ENCODE data around the gene FAM72A.
"Not testable (repeated sequence)": the region's sequence is repeated elsewhere in the genome, so short reads cannot be mapped to it uniquely, and the experiment has no call there.

The FAM72A gene

GRCh38 chr1:206232970-206233645 lies 30.5 kb upstream of the FAM72A start:
- H3K36me3 ChIP-seq (ENCODE audit: control insufficient read depth in 1 of 2, insufficient read depth in 2 of 2, low read depth in 1 of 2, low read length in 2 of 2); H2BK120ac ChIP-seq (ENCODE audit: low read depth, low read length); H3K4me2 ChIP-seq (ENCODE audit: low read length, poor library complexity, severe bottlenecking); H3K4ac ChIP-seq (ENCODE audit: low read depth in 1 of 2, low read length in 2 of 2); H3K9ac ChIP-seq (ENCODE audit: low read length); H4K8ac ChIP-seq (ENCODE audit: low read length); H2BK15ac ChIP-seq (ENCODE audit: low read depth, poor library complexity, severe bottlenecking); H4K91ac ChIP-seq (ENCODE audit: low read length); H2AK5ac ChIP-seq (ENCODE audit: low read length, severe bottlenecking); H3K27ac ChIP-seq (ENCODE audit: low read length, poor library complexity, severe bottlenecking); H2BK5ac ChIP-seq (ENCODE audit: low read depth, low read length, poor library complexity, severe bottlenecking); H2AFZ ChIP-seq (ENCODE audit: low read depth, low read length); H3K79me1 ChIP-seq (replicated peaks; ENCODE audit: low read length, poor library complexity, severe bottlenecking); H3K18ac ChIP-seq (ENCODE audit: low read depth in 1 of 2, low read length in 2 of 2); H3K9me3 ChIP-seq (ENCODE audit: control insufficient read depth, low read length); DNase-seq; H3K27me3 ChIP-seq (ENCODE audit: control insufficient read depth in 1 of 2, insufficient read depth in 1 of 2, low read length in 2 of 2); H2BK12ac ChIP-seq (ENCODE audit: low read length in 2 of 2); H3K23ac ChIP-seq (ENCODE audit: low read length in 2 of 2); H3K4me3 ChIP-seq (ENCODE audit: insufficient read depth in 1 of 2, low read depth in 1 of 2, low read length in 2 of 2); H3K4me1 ChIP-seq (ENCODE audit: control insufficient read depth, insufficient read depth, low read depth, low read length); H3K14ac ChIP-seq (ENCODE audit: low read length in 2 of 2): not testable (repeated sequence)
- WGBS = no CpG with 5 or more reads among the region's 5 CpGs

GRCh38 chr1:206231989-206232388 lies 29.4 kb upstream of the FAM72A start:
- 65% methylated on average over 4 of the region's 9 CpGs for WGBS
- not testable (repeated sequence) for H3K27ac ChIP-seq (ENCODE audit: low read length, poor library complexity, severe bottlenecking)

GRCh38 chr1:206229286-206229685 lies 26.6 kb upstream of the FAM72A start:
- not testable (repeated sequence) for H2BK15ac ChIP-seq (ENCODE audit: low read depth, poor library complexity, severe bottlenecking); H3K18ac ChIP-seq (ENCODE audit: low read depth in 1 of 2, low read length in 2 of 2); H2BK120ac ChIP-seq (ENCODE audit: low read depth, low read length); H3K36me3 ChIP-seq (ENCODE audit: control insufficient read depth in 1 of 2, insufficient read depth in 2 of 2, low read depth in 1 of 2, low read length in 2 of 2); H3K9me3 ChIP-seq (ENCODE audit: control insufficient read depth, low read length); H3K27ac ChIP-seq (ENCODE audit: low read length, poor library complexity, severe bottlenecking); H3K4me1 ChIP-seq (ENCODE audit: control insufficient read depth, insufficient read depth, low read depth, low read length); H2AK5ac ChIP-seq (ENCODE audit: low read length, severe bottlenecking); H3K4me3 ChIP-seq (ENCODE audit: insufficient read depth in 1 of 2, low read depth in 1 of 2, low read length in 2 of 2); H3K9ac ChIP-seq (ENCODE audit: low read length); H4K8ac ChIP-seq (ENCODE audit: low read length); H2BK5ac ChIP-seq (ENCODE audit: low read depth, low read length, poor library complexity, severe bottlenecking); H3K79me1 ChIP-seq (replicated peaks; ENCODE audit: low read length, poor library complexity, severe bottlenecking); H3K14ac ChIP-seq (ENCODE audit: low read length in 2 of 2); H3K4ac ChIP-seq (ENCODE audit: low read depth in 1 of 2, low read length in 2 of 2); H3K27me3 ChIP-seq (ENCODE audit: control insufficient read depth in 1 of 2, insufficient read depth in 1 of 2, low read length in 2 of 2); H3K23ac ChIP-seq (ENCODE audit: low read length in 2 of 2); H3K4me2 ChIP-seq (ENCODE audit: low read length, poor library complexity, severe bottlenecking); H4K91ac ChIP-seq (ENCODE audit: low read length); H2AFZ ChIP-seq (ENCODE audit: low read depth, low read length); H2BK12ac ChIP-seq (ENCODE audit: low read length in 2 of 2); DNase-seq
- no CpG with 5 or more reads among the region's 2 CpGs for WGBS

More at GRCh38 chr1:206231989-206232388, 29.4 kb upstream of the FAM72A start:
- H3K18ac ChIP-seq (ENCODE audit: low read depth in 1 of 2, low read length in 2 of 2); H3K14ac ChIP-seq (ENCODE audit: low read length in 2 of 2); H3K79me1 ChIP-seq (replicated peaks; ENCODE audit: low read length, poor library complexity, severe bottlenecking); H2BK12ac ChIP-seq (ENCODE audit: low read length in 2 of 2); H3K4me1 ChIP-seq (ENCODE audit: control insufficient read depth, insufficient read depth, low read depth, low read length); H4K8ac ChIP-seq (ENCODE audit: low read length); H3K4me2 ChIP-seq (ENCODE audit: low read length, poor library complexity, severe bottlenecking); H4K91ac ChIP-seq (ENCODE audit: low read length); H2BK120ac ChIP-seq (ENCODE audit: low read depth, low read length); H3K4ac ChIP-seq (ENCODE audit: low read depth in 1 of 2, low read length in 2 of 2); H3K23ac ChIP-seq (ENCODE audit: low read length in 2 of 2); H2AFZ ChIP-seq (ENCODE audit: low read depth, low read length); DNase-seq; H3K4me3 ChIP-seq (ENCODE audit: insufficient read depth in 1 of 2, low read depth in 1 of 2, low read length in 2 of 2); H3K27me3 ChIP-seq (ENCODE audit: control insufficient read depth in 1 of 2, insufficient read depth in 1 of 2, low read length in 2 of 2); H3K9ac ChIP-seq (ENCODE audit: low read length); H2AK5ac ChIP-seq (ENCODE audit: low read length, severe bottlenecking); H2BK5ac ChIP-seq (ENCODE audit: low read depth, low read length, poor library complexity, severe bottlenecking); H2BK15ac ChIP-seq (ENCODE audit: low read depth, poor library complexity, severe bottlenecking); H3K9me3 ChIP-seq (ENCODE audit: control insufficient read depth, low read length); H3K36me3 ChIP-seq (ENCODE audit: control insufficient read depth in 1 of 2, insufficient read depth in 2 of 2, low read depth in 1 of 2, low read length in 2 of 2): not testable (repeated sequence)

GRCh38 chr1:206226886-206227285 lies 24.2 kb upstream of the FAM72A start:
- H3K14ac ChIP-seq (ENCODE audit: low read length in 2 of 2); H3K9ac ChIP-seq (ENCODE audit: low read length); H3K9me3 ChIP-seq (ENCODE audit: control insufficient read depth, low read length); H2BK5ac ChIP-seq (ENCODE audit: low read depth, low read length, poor library complexity, severe bottlenecking); H3K4me1 ChIP-seq (ENCODE audit: control insufficient read depth, insufficient read depth, low read depth, low read length); H3K18ac ChIP-seq (ENCODE audit: low read depth in 1 of 2, low read length in 2 of 2); H3K4me2 ChIP-seq (ENCODE audit: low read length, poor library complexity, severe bottlenecking); H4K8ac ChIP-seq (ENCODE audit: low read length); H2AK5ac ChIP-seq (ENCODE audit: low read length, severe bottlenecking); H3K4ac ChIP-seq (ENCODE audit: low read depth in 1 of 2, low read length in 2 of 2); H3K27me3 ChIP-seq (ENCODE audit: control insufficient read depth in 1 of 2, insufficient read depth in 1 of 2, low read length in 2 of 2); H4K91ac ChIP-seq (ENCODE audit: low read length); H3K79me1 ChIP-seq (replicated peaks; ENCODE audit: low read length, poor library complexity, severe bottlenecking); H3K23ac ChIP-seq (ENCODE audit: low read length in 2 of 2); H3K36me3 ChIP-seq (ENCODE audit: control insufficient read depth in 1 of 2, insufficient read depth in 2 of 2, low read depth in 1 of 2, low read length in 2 of 2); DNase-seq; H3K4me3 ChIP-seq (ENCODE audit: insufficient read depth in 1 of 2, low read depth in 1 of 2, low read length in 2 of 2); H2BK120ac ChIP-seq (ENCODE audit: low read depth, low read length); H2BK15ac ChIP-seq (ENCODE audit: low read depth, poor library complexity, severe bottlenecking); H3K27ac ChIP-seq (ENCODE audit: low read length, poor library complexity, severe bottlenecking); H2AFZ ChIP-seq (ENCODE audit: low read depth, low read length); H2BK12ac ChIP-seq (ENCODE audit: low read length in 2 of 2): not testable (repeated sequence)
- WGBS = no CpG with 5 or more reads among the region's 5 CpGs
